IMR-90 (cell line): ENCODE measurements around the gene FEM1A. TPM values are rescaled to one million over a fixed set of nuclear protein-coding genes. Genes with fewer than 3 reads are reported as not detected.

ENCODE experiments used
- ATAC-seq: fragments of 200-7000 bp; cut with Tn5 transposase; 2 replicates; pipeline ENCODE4 v1.9.1; 2020; ENCODE audit warnings: low read depth, mild to moderate bottlenecking, moderate library complexity
- BruUV-seq: library from RNA; stranded (reverse); fragments of 400-500 nt; replicated peaks from 2 replicates; lab custom pipeline; 2021; lab: Mats Ljungman, UMichigan
- CTCF ChIA-PET: fragments of 300-600 bp; formaldehyde crosslinking; extraction: SDS; loops from one replicate; lab custom pipeline; 2021; ENCODE audit warnings: antibody characterized with exemption; lab: Yijun Ruan, JAX
- POLR2A ChIA-PET: fragments of 300-600 bp; sonication (Branson Sonifier 250); formaldehyde crosslinking; loops from one replicate; lab custom pipeline; 2022; ENCODE audit warnings: antibody characterized with exemption; ENCODE audit not compliant: unreplicated experiment; lab: Charles Lee
- DNase-seq: peaks from one replicate; pipeline ENCODE4 v3.0.0; 2013
- H2AFZ ChIP-seq: replicated peaks from 2 replicates; pipeline ENCODE3; 2013; ENCODE audit warnings: low read length, mild to moderate bottlenecking; ENCODE audit not compliant: poor library complexity
- H2AK5ac ChIP-seq: 2 replicates; pipeline ENCODE4 v1.6.1; 2013; ENCODE audit warnings: low read depth, low read length, inconsistent platforms
- H2AK9ac ChIP-seq: replicated peaks from 2 replicates; pipeline ENCODE3; 2013; ENCODE audit warnings: mild to moderate bottlenecking, low read depth, low read length, moderate library complexity; ENCODE audit not compliant: poor library complexity
- H2BK120ac ChIP-seq: 2 replicates; pipeline ENCODE4 v1.6.1; 2013; ENCODE audit warnings: low read depth, low read length, inconsistent platforms
- H2BK15ac ChIP-seq: 3 replicates; pipeline ENCODE4 v1.6.1; 2013; ENCODE audit warnings: low read depth, low read length, inconsistent platforms
- H2BK20ac ChIP-seq: 2 replicates; pipeline ENCODE4 v1.6.1; 2013; ENCODE audit warnings: low read depth, mild to moderate bottlenecking, inconsistent platforms, low read length, moderate library complexity
- H2BK5ac ChIP-seq: 2 replicates; pipeline ENCODE4 v1.6.1; 2013; ENCODE audit warnings: mild to moderate bottlenecking, low read depth, low read length, inconsistent platforms; ENCODE audit not compliant: poor library complexity, severe bottlenecking
- H3K14ac ChIP-seq: replicated peaks from 2 replicates; pipeline ENCODE4 v1.6.1; 2013; ENCODE audit warnings: low read depth, low read length, inconsistent platforms
- H3K18ac ChIP-seq: 2 replicates; pipeline ENCODE4 v1.6.1; 2013; ENCODE audit warnings: low read depth, low read length, control low read depth
- H3K23ac ChIP-seq: 2 replicates; pipeline ENCODE4 v1.6.1; 2013; ENCODE audit warnings: low read depth, low read length, inconsistent platforms
- H3K27ac ChIP-seq: 2 replicates; pipeline ENCODE4 v1.5.1; 2013; ENCODE audit warnings: mild to moderate bottlenecking, control low read depth, low read length; ENCODE audit not compliant: insufficient read depth
- H3K27me3 ChIP-seq: 2 replicates; pipeline ENCODE4 v1.6.1; 2013; ENCODE audit warnings: low read length; ENCODE audit not compliant: control insufficient read depth, insufficient read depth
- H3K36me3 ChIP-seq: 2 replicates; pipeline ENCODE4 v1.6.1; 2013; ENCODE audit warnings: low read length, mixed read lengths; ENCODE audit not compliant: control insufficient read depth, insufficient read depth
- H3K4ac ChIP-seq: 2 replicates; pipeline ENCODE4 v1.6.1; 2013; ENCODE audit warnings: low read depth, low read length, inconsistent platforms
- H3K4me1 ChIP-seq: 2 replicates; pipeline ENCODE4 v1.6.1; 2013; ENCODE audit warnings: low read length, mixed read lengths; ENCODE audit not compliant: control insufficient read depth, insufficient read depth
- H3K4me2 ChIP-seq: 2 replicates; pipeline ENCODE4 v1.6.1; 2013; ENCODE audit warnings: low read depth, mild to moderate bottlenecking, control low read depth, low read length, moderate library complexity
- H3K4me3 ChIP-seq: 2 replicates; pipeline ENCODE4 v1.5.1; 2013; ENCODE audit warnings: low read depth, mild to moderate bottlenecking, control low read depth, low read length, moderate library complexity; ENCODE audit not compliant: insufficient read depth
- H3K56ac ChIP-seq: 2 replicates; pipeline ENCODE4 v1.6.1; 2013; ENCODE audit warnings: low read length, inconsistent platforms; ENCODE audit not compliant: insufficient read depth; ENCODE audit errors: extremely low read depth
- H3K79me1 ChIP-seq, 2 experiments: 2 replicates each; pipeline ENCODE4 v1.6.1; 2013; ENCODE audit warnings: low read length in 2 of 2, inconsistent platforms in 1 of 2, low read depth in 1 of 2
- H3K9ac ChIP-seq: 2 replicates; pipeline ENCODE4 v1.6.1; 2013; ENCODE audit warnings: low read depth, low read length, control low read depth
- H3K9me1 ChIP-seq: 2 replicates; pipeline ENCODE4 v1.6.1; 2013; ENCODE audit warnings: low read length, inconsistent platforms; ENCODE audit not compliant: insufficient read depth
- H3K9me3 ChIP-seq: 2 replicates; pipeline ENCODE4 v1.6.1; 2013; ENCODE audit warnings: low read length; ENCODE audit not compliant: control insufficient read depth, insufficient read depth
- H4K20me1 ChIP-seq: 2 replicates; pipeline ENCODE4 v1.6.1; 2013; ENCODE audit warnings: low read length, inconsistent platforms; ENCODE audit not compliant: insufficient read depth
- H4K5ac ChIP-seq: 2 replicates; pipeline ENCODE4 v1.6.1; 2013; ENCODE audit warnings: mild to moderate bottlenecking, low read depth, low read length, control low read depth
- H4K8ac ChIP-seq, 2 experiments: 2 replicates each; pipeline ENCODE4 v1.6.1; 2013; ENCODE audit warnings: low read depth in 2 of 2, low read length in 2 of 2, control low read depth in 1 of 2, inconsistent platforms in 1 of 2
- H4K91ac ChIP-seq: 2 replicates; pipeline ENCODE4 v1.6.1; 2013; ENCODE audit warnings: low read depth, low read length, inconsistent platforms; ENCODE audit not compliant: insufficient read depth
- BHLHE40 ChIP-seq: fragments of 150-350 bp; IDR thresholded peaks from 2 replicates; pipeline ENCODE4 v1.6.1; 2016; ENCODE audit warnings: mild to moderate bottlenecking, low read depth, low read length
- CTCF ChIP-seq: conservative IDR thresholded peaks from 2 replicates; pipeline ENCODE4 v1.5.1; 2012; ENCODE audit warnings: mild to moderate bottlenecking, low read depth, low read length, improper control_type of control experiment
- MAZ ChIP-seq: IDR thresholded peaks from 2 replicates; pipeline ENCODE4 v1.6.1; 2012; ENCODE audit warnings: low read depth, mild to moderate bottlenecking, low read length, improper control_type of control experiment, moderate library complexity, borderline replicate concordance
- NFE2L2 ChIP-seq: fragments of 150-350 bp; IDR thresholded peaks from 2 replicates; pipeline ENCODE4 v1.6.1; 2016; ENCODE audit warnings: low read depth, mild to moderate bottlenecking, low read length
- USF2 ChIP-seq: fragments of 150-350 bp; IDR thresholded peaks from 2 replicates; pipeline ENCODE4 v1.6.1; 2017; ENCODE audit warnings: mild to moderate bottlenecking, antibody characterized with exemption, low read length, low read depth
- WGBS, 2 experiments: methylation state at CpG; one replicate each; pipeline versions ENCODE4 v1.1.5 to v1.1.7; 2013; ENCODE audit warnings: missing lambda C conversion rate in 2 of 2; ENCODE audit not compliant: insufficient read length in 1 of 2; ENCODE audit errors: extremely low coverage in 2 of 2; 5-methylcytosine and 5-hydroxymethylcytosine counted together
- dilution Hi-C: fragments of 300-500 bp; cut with HindIII; formaldehyde crosslinking; loops from one replicate; pipeline ENCODE4 v1.14.3; 2018; ENCODE audit warnings: low sequenced_read_pairs; ENCODE audit not compliant: unreplicated experiment
- in situ Hi-C: fragments of 300-500 bp; cut with MboI; formaldehyde crosslinking; loops from 3 replicates; pipeline ENCODE4 v1.14.3; 2019; ENCODE audit warnings: low sequenced_read_pairs, inconsistent platforms, mixed read lengths
- intact Hi-C: fragments of 100-400 bp; cut with micrococcal nuclease; formaldehyde crosslinking; loops from 2 replicates; pipeline ENCODE4 v1.10.0; 2022
- polyA plus RNA-seq, 3 experiments: library from polyadenylated mRNA; depleted of rRNA; stranded (reverse); fragments of >200 nt; gene quantifications; 2 replicates each; pipeline ENCODE4 v1.2.3, GENCODE V29; 2012; ENCODE audit warnings: low replicate concordance in 1 of 3
- total RNA-seq: library from RNA; depleted of rRNA; stranded (reverse); fragments of >200 nt; gene quantifications from 2 replicates; pipeline ENCODE4 v1.2.3, GENCODE V29; 2012

Gene FEM1A
- total and polyA plus RNA-seq, 2 of the 4 experiments (the other 2 are of a cell fraction), result 5.3 to 8.8 TPM

DNA sequence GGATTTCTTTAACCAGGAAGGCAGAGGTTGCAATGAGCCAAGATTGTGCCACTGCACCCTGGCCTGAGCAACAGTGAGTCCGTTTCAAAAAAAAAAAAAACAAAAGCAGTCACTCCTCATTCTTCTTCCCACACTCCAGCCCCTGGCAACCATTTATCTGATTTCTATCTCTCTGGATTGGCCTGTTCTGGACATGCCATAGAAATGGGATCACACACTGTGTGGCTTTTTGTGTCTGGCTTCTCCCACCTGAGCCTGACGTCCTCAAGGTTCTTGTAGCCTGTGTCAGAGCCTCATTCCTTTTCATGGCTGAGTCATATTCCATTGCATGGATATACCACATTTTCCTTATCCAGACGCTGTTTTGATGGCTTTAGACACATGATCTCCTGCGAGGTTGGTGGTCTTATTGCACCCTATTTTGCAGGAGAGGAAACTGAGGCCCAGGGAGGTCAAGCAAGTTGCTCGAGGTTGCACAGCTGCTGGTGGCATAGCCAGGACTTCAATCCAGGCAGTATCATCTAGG, 15.8 kb upstream of the FEM1A start:
- Histone ChIP-seq H4K20me1 (no peaks in the 10 kb centered on the region), H2AFZ (no peak overlapping the region), H2AK9ac (no peak overlapping the region), H4K91ac (no peak overlapping the region), H2BK120ac (no peak overlapping the region), H3K14ac (no peak overlapping the region), H3K4me2 (no peak overlapping the region), H3K36me3 (no peaks in the 10 kb centered on the region), H3K23ac (no peak overlapping the region), H3K9me1 (no peaks in the 10 kb centered on the region), H4K5ac (no peak overlapping the region), H3K9ac (no peak overlapping the region), H2BK15ac (no peak overlapping the region), H3K9me3 (peaks cover 3% of the 10 kb centered on the region), H4K8ac (no peak overlapping the region), H3K27me3 (peaks cover 7% of the 10 kb centered on the region; the same call in 1 of the 2 replicates), H3K4ac (no peak overlapping the region), H3K56ac (no peak overlapping the region), H2BK5ac (no peak overlapping the region), H3K4me3 (no peak overlapping the region), H3K27ac (no peak overlapping the region), H3K18ac (no peak overlapping the region), H3K79me1 (no peaks in the 10 kb centered on the region), H3K4me1 (no peaks in the 10 kb centered on the region), H2AK5ac (no peak overlapping the region), H2BK20ac (no peak overlapping the region)
- DNase-seq, result no peak
- no peak for TF ChIP-seq CTCF
- no peak for TF ChIP-seq BHLHE40
- no peak for TF ChIP-seq USF2
- TF ChIP-seq NFE2L2, result no peak
- TF ChIP-seq MAZ, result no peak
- no TSS peak for BruUV-seq
- in situ Hi-C loops (no loop called here), intact Hi-C loops (no loop called here), dilution Hi-C loops (no loop called here)
- no peak for ATAC-seq
- WGBS, 2 experiments, result 6% methylated on average over 3 of the region's 5 CpGs; no CpG with 5 or more reads in 1 of the 2 experiments
- CTCF ChIA-PET, result no interaction called here
- POLR2A ChIA-PET, result no interaction called here
